ENCODE data around the gene GOLGA8J.

DNA sequence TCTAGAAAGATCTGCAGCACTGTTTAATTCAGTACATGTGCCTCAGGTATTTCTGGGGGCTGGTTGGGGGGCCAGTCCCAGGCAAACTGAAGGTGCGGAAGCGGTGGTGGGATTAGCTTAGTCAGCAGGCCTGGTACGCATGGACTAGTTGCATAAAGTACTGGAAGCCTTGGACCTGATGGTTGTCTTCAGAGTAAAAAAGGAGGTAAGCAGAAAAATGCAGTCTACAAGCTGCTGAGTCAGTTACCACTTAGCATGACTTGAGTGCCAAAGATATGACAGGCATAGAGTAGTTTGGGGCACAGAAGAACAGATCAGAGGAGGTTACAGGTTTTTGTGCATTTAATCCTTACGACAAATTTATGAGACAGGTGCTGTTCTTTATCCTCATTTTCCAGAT, 19.9 kb upstream of the GOLGA8J start:
- TF ChIP-seq POLR2AphosphoS5 (IDR thresholded peaks at IDR 0.05; ENCODE audit: low read depth, low read length) (no peak), POLR2A (IDR thresholded peaks at IDR 0.05; ENCODE audit: low read depth, low read length) (no peak), TAF1 (IDR thresholded peaks at IDR 0.05; ENCODE audit: borderline replicate concordance, low read depth, low read length) (no peak)

Data from GM12892 (cell line).